GM12872 (cell line): ENCODE results near the gene TBXAS1.

Experiments
- TF ChIP-seq, protein P1 (sequence below): IDR thresholded peaks from 3 replicates; pipeline ENCODE4 v1.5.1; 2011; ENCODE audit warnings: low read depth, mild to moderate bottlenecking, low read length, moderate library complexity; ENCODE audit not compliant: insufficient read depth

The TBXAS1 gene

DNA sequence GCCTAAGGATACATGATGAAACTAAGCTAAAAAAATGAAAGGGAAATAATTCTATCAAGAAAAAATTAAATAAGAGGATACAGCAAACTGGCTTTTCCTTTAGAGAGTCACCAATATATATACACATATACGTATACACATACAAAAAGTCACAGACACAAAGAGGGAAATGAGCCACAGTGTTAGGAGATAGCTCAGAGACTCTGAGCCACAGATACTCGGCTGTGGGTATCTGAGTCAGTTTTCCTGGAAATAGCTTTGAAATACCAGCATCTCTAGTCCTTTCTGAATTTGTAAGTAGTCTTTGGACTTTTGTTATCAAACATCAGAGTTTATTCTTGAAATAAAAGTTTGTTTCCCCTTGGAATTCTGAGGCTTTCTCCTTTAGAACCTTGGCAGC is 111.8 kb downstream of the TBXAS1 start:
- TF ChIP-seq, protein P1, sequence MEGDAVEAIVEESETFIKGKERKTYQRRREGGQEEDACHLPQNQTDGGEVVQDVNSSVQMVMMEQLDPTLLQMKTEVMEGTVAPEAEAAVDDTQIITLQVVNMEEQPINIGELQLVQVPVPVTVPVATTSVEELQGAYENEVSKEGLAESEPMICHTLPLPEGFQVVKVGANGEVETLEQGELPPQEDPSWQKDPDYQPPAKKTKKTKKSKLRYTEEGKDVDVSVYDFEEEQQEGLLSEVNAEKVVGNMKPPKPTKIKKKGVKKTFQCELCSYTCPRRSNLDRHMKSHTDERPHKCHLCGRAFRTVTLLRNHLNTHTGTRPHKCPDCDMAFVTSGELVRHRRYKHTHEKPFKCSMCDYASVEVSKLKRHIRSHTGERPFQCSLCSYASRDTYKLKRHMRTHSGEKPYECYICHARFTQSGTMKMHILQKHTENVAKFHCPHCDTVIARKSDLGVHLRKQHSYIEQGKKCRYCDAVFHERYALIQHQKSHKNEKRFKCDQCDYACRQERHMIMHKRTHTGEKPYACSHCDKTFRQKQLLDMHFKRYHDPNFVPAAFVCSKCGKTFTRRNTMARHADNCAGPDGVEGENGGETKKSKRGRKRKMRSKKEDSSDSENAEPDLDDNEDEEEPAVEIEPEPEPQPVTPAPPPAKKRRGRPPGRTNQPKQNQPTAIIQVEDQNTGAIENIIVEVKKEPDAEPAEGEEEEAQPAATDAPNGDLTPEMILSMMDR: no peak

DNA sequence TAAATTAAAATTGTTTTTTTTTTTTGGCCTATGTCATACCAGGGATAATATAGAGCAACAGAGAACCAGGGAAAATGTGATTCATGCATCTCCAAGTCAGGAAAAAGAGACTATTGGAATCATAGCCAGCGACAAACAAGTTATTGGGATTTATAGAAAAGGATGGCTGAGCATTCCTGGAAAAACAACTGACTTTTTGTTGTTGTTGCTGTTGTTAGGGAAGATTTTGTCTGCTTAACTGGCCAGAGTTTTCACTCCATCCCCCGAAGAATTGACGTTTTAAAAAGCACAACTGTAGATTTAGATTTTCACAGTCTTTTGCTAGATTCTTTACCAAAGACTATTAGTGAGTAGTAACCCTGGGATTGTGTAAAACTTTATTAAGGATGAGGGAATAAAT is 112.4 kb downstream of the TBXAS1 start:
- TF ChIP-seq, protein P1: no peak

DNA sequence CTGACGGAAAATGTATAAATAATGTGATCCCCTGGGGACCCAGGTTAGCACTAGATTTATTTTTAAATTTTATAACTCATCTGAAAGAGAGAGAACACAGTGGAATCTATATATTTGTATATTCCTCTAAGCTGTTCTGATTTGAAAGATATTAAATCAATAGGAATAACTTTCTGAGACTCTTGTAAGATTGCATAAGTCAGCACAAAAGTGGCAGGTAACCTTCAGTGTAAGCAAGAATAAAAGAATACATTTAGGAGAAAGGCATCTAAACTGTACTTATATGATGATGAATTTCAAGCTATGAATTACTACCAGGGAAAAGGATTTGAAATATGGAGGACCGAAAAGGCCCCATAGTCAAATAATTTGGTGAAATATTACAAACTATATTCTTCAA is 112.8 kb downstream of the TBXAS1 start:
- TF ChIP-seq, protein P1: no peak

DNA sequence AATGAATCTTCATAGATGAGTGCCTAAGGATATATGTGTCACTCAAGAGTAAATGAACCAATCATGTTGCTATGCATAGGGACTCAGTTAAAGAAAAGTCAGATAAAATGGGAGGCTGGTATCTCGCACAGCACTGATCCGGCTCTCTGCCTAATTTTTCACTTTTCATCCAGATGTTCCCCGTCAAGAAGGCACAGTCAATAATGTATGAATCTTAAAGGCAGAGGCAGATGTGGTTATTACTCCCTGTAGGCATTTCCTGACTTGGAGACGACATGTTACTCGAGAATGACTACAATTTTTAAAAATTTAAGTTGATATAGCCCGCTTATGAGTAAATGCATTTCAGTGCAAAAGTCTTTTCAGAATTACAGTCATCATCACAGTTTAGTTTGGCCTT is 113.6 kb downstream of the TBXAS1 start:
- TF ChIP-seq, protein P1: no peak

DNA sequence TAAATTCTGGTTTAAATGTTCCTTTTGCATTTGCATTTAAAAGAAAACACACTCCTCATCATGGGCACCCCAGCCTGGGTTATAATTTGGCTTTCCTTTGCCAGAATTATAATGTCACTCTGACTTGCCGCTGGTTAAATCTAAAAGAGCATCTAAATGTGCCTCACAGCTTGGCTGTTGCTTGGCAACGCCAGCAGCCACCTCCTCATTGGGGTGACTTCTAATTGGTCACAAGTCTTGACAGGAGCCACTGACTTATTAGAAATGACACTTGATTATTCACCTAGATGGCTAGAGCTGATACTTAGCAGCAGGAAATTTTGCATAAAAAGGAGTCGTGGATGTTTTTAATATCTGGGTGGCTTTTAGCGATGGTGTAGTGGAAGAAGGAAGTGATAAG is 114.3 kb downstream of the TBXAS1 start:
- TF ChIP-seq, protein P1: no peak

DNA sequence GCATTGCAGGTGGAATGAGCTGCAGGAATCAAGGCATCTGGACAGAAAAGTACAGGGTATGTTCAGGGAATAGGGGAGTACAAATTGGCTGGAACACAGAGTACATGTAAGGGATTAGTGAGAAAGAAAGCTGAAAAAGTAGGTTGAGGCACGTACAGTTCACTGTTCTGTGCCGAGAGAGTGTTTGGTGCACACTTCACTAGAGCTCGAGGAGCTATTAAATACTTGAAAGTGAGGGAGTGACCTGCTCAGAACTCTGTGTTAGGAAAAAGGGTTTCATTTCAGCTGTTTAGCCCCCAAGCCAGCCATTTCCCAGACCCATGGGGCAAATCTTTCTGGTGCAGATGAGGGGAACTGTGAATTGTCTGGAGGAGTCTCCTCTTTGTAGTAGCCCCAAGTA is 115.2 kb downstream of the TBXAS1 start:
- TF ChIP-seq, protein P1: no peak

DNA sequence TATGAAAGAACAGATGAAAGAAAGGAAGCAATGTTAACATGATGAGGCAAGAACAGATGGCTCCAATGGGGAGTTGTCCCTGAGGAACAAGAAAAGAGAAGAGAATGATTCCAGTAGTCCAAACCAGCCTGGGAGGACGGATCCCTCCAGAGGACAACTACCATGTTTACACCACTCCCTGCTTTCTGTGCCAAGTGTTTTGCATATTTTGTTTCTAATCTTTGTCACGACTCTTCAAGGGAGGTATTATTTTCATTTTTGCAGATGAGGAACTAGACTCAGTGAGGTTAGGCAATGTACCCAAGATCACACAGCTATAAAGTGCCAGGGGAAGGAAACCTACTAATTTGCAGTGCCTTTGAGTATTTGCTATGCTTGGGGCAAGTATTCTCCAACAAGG is 117.5 kb downstream of the TBXAS1 start:
- TF ChIP-seq, protein P1: no peak

DNA sequence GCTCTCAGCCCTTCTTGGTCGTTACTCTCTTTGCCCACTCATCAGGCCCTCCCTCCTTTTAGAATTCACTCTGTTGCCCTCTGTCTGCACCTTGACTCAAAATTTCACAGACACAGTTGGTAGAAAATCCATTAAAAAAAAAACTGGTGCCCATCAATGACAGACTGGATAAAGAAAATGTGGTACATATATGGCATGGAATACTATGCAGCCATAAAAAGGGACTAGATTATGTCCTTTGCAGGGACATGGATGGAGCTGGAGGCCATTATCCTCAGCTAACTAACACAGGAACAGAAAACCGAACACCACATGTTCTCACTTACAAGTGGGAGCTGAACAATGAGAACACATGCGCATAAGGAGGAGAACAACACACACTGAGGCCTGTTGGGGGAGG is 118.0 kb downstream of the TBXAS1 start:
- TF ChIP-seq, protein P1: no peak
